ENCODE measurements around the gene EXOC6B.
"Not testable (repeated sequence)": the region's sequence is repeated elsewhere in the genome, so short reads cannot be mapped to it uniquely, and the experiment has no call there.

Gene EXOC6B

GRCh38 chr2:72661985-72662384 lies 163.8 kb downstream of the EXOC6B start:
- Mint-ChIP-seq H3K4me3 (no peak overlapping the region), H3K27me3 (no peaks in the 10 kb centered on the region), H3K36me3 (peaks cover 26% of the 10 kb centered on the region), H3K4me1 (peaks cover 10% of the 10 kb centered on the region), H3K9me3 (peaks cover 7% of the 10 kb centered on the region), H3K27ac (no peak overlapping the region)

- peaks cover 29% of the 10 kb centered on the region for H3K36me3 Mint-ChIP-seq
- no peak overlapping the region for H3K4me3 Mint-ChIP-seq
- H3K4me1 Mint-ChIP-seq = no peaks in the 10 kb centered on the region
- H3K27me3 Mint-ChIP-seq = no peaks in the 10 kb centered on the region
- no peak overlapping the region for H3K27ac Mint-ChIP-seq
- peaks cover 13% of the 10 kb centered on the region for H3K9me3 Mint-ChIP-seq
Observed at GRCh38 chr2:72649810-72650209, 176.0 kb downstream of the EXOC6B start.

GRCh38 chr2:72641221-72641620 lies 184.6 kb downstream of the EXOC6B start:
- Mint-ChIP-seq H3K36me3 (peaks cover 35% of the 10 kb centered on the region), H3K9me3 (peaks cover 15% of the 10 kb centered on the region)
- H3K4me3 Mint-ChIP-seq, H3K4me1 Mint-ChIP-seq, H3K27ac Mint-ChIP-seq, H3K27me3 Mint-ChIP-seq: not testable (repeated sequence)

GRCh38 chr2:72638600-72639211 lies 187.1 kb downstream of the EXOC6B start:
- H3K36me3 Mint-ChIP-seq = peaks cover 15% of the 10 kb centered on the region
- no peak overlapping the region for H3K27ac Mint-ChIP-seq
- no peak overlapping the region for H3K4me3 Mint-ChIP-seq
- no peaks in the 10 kb centered on the region for H3K27me3 Mint-ChIP-seq
- peaks cover 15% of the 10 kb centered on the region for H3K4me1 Mint-ChIP-seq
- H3K9me3 Mint-ChIP-seq = no peaks in the 10 kb centered on the region

GRCh38 chr2:72636210-72636609 lies 189.6 kb downstream of the EXOC6B start:
- H3K36me3 Mint-ChIP-seq = peaks cover 20% of the 10 kb centered on the region
- no peak overlapping the region for H3K4me3 Mint-ChIP-seq
- H3K4me1 Mint-ChIP-seq = peaks cover 15% of the 10 kb centered on the region
- H3K27ac Mint-ChIP-seq = no peak overlapping the region
- no peaks in the 10 kb centered on the region for H3K9me3 Mint-ChIP-seq
- no peaks in the 10 kb centered on the region for H3K27me3 Mint-ChIP-seq

GRCh38 chr2:72630767-72631166 lies 195.1 kb downstream of the EXOC6B start:
- Mint-ChIP-seq H3K27ac (no peak overlapping the region), H3K4me1 (peaks cover 8% of the 10 kb centered on the region), H3K36me3 (peaks cover 7% of the 10 kb centered on the region), H3K27me3 (no peaks in the 10 kb centered on the region), H3K9me3 (no peaks in the 10 kb centered on the region), H3K4me3 (no peak overlapping the region)

GRCh38 chr2:72629062-72629461 lies 196.8 kb downstream of the EXOC6B start:
- H3K36me3 Mint-ChIP-seq = peaks cover 7% of the 10 kb centered on the region
- no peaks in the 10 kb centered on the region for H3K4me1 Mint-ChIP-seq
- H3K4me3 Mint-ChIP-seq = no peak overlapping the region
- H3K9me3 Mint-ChIP-seq = no peaks in the 10 kb centered on the region
- no peak overlapping the region for H3K27ac Mint-ChIP-seq
- no peaks in the 10 kb centered on the region for H3K27me3 Mint-ChIP-seq

GRCh38 chr2:72627083-72627482 lies 198.8 kb downstream of the EXOC6B start:
- H3K36me3 Mint-ChIP-seq = peaks cover 6% of the 10 kb centered on the region
- no peak overlapping the region for H3K4me3 Mint-ChIP-seq
- no peaks in the 10 kb centered on the region for H3K27me3 Mint-ChIP-seq
- H3K9me3 Mint-ChIP-seq = no peaks in the 10 kb centered on the region
- no peak overlapping the region for H3K27ac Mint-ChIP-seq
- H3K4me1 Mint-ChIP-seq = no peaks in the 10 kb centered on the region

GRCh38 chr2:72625366-72625765 lies 200.5 kb downstream of the EXOC6B start:
- Mint-ChIP-seq H3K4me3 (no peak overlapping the region), H3K36me3 (peaks cover 8% of the 10 kb centered on the region), H3K27me3 (no peaks in the 10 kb centered on the region), H3K9me3 (no peaks in the 10 kb centered on the region), H3K4me1 (no peaks in the 10 kb centered on the region), H3K27ac (no peak overlapping the region)

GRCh38 chr2:72623481-72623880 lies 202.4 kb downstream of the EXOC6B start:
- Mint-ChIP-seq H3K4me1 (peaks cover 3% of the 10 kb centered on the region), H3K36me3 (peaks cover 16% of the 10 kb centered on the region), H3K27me3 (no peaks in the 10 kb centered on the region), H3K27ac (no peak overlapping the region), H3K9me3 (peaks cover 11% of the 10 kb centered on the region), H3K4me3 (no peak overlapping the region)

GRCh38 chr2:72619626-72620025 lies 206.2 kb downstream of the EXOC6B start:
- no peak overlapping the region for H3K4me3 Mint-ChIP-seq
- no peak overlapping the region for H3K27ac Mint-ChIP-seq
- H3K9me3 Mint-ChIP-seq = peaks cover 19% of the 10 kb centered on the region
- H3K4me1 Mint-ChIP-seq = peaks cover 12% of the 10 kb centered on the region
- H3K27me3 Mint-ChIP-seq = no peaks in the 10 kb centered on the region
- H3K36me3 Mint-ChIP-seq = peaks cover 27% of the 10 kb centered on the region

GRCh38 chr2:72613931-72614330 lies 211.9 kb downstream of the EXOC6B start:
- Mint-ChIP-seq H3K27me3 (peaks cover 1% of the 10 kb centered on the region), H3K4me1 (peaks cover 17% of the 10 kb centered on the region), H3K4me3 (no peak overlapping the region), H3K27ac (no peak overlapping the region), H3K36me3 (peaks cover 20% of the 10 kb centered on the region), H3K9me3 (peaks cover 13% of the 10 kb centered on the region)

- Mint-ChIP-seq H3K27me3 (peaks cover 1% of the 10 kb centered on the region), H3K27ac (no peak overlapping the region), H3K9me3 (peaks cover 5% of the 10 kb centered on the region), H3K4me3 (no peak overlapping the region), H3K4me1 (peaks cover 15% of the 10 kb centered on the region), H3K36me3 (peaks cover 17% of the 10 kb centered on the region)
Observed at GRCh38 chr2:72612614-72613160, 213.1 kb downstream of the EXOC6B start.

GRCh38 chr2:72607189-72607588 lies 218.6 kb downstream of the EXOC6B start:
- Mint-ChIP-seq H3K9me3 (no peaks in the 10 kb centered on the region), H3K4me1 (peaks cover 14% of the 10 kb centered on the region), H3K27me3 (peaks cover 1% of the 10 kb centered on the region), H3K27ac (no peak overlapping the region), H3K4me3 (no peak overlapping the region), H3K36me3 (peaks cover 8% of the 10 kb centered on the region)

- Mint-ChIP-seq H3K27me3 (peaks cover 1% of the 10 kb centered on the region), H3K9me3 (no peaks in the 10 kb centered on the region), H3K27ac (no peak overlapping the region), H3K4me1 (peaks cover 14% of the 10 kb centered on the region), H3K4me3 (no peak overlapping the region), H3K36me3 (peaks cover 8% of the 10 kb centered on the region)
Observed at GRCh38 chr2:72605836-72606442, 219.9 kb downstream of the EXOC6B start.

GRCh38 chr2:72604468-72604867 lies 221.4 kb downstream of the EXOC6B start:
- Mint-ChIP-seq H3K4me3 (no peak overlapping the region), H3K27me3 (no peaks in the 10 kb centered on the region), H3K36me3 (peaks cover 8% of the 10 kb centered on the region), H3K4me1 (peaks cover 14% of the 10 kb centered on the region), H3K9me3 (no peaks in the 10 kb centered on the region), H3K27ac (no peak overlapping the region)
